ENCODE results near the gene JARID2.

JARID2 gene

DNA sequence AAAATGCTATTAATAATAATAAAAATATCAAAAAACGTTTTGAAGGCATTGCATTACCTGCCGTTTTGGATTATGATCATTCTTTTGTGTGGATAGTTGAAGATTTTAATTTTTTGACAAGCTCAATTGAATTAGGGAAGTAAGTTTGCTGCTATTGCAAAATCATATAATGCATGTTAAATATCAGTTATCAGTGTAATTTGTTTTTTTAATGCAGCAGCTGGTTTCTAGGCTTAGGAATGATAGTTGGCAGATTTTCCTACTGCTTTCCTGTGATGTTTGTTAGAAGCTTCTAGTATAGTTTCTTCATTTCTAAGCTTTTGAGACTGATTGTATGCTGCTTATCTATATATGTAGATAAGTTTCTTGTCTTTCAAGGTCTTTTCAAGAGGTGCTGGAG is 99.0 kb downstream of the JARID2 start:
- TF ChIP-seq, protein P1, sequence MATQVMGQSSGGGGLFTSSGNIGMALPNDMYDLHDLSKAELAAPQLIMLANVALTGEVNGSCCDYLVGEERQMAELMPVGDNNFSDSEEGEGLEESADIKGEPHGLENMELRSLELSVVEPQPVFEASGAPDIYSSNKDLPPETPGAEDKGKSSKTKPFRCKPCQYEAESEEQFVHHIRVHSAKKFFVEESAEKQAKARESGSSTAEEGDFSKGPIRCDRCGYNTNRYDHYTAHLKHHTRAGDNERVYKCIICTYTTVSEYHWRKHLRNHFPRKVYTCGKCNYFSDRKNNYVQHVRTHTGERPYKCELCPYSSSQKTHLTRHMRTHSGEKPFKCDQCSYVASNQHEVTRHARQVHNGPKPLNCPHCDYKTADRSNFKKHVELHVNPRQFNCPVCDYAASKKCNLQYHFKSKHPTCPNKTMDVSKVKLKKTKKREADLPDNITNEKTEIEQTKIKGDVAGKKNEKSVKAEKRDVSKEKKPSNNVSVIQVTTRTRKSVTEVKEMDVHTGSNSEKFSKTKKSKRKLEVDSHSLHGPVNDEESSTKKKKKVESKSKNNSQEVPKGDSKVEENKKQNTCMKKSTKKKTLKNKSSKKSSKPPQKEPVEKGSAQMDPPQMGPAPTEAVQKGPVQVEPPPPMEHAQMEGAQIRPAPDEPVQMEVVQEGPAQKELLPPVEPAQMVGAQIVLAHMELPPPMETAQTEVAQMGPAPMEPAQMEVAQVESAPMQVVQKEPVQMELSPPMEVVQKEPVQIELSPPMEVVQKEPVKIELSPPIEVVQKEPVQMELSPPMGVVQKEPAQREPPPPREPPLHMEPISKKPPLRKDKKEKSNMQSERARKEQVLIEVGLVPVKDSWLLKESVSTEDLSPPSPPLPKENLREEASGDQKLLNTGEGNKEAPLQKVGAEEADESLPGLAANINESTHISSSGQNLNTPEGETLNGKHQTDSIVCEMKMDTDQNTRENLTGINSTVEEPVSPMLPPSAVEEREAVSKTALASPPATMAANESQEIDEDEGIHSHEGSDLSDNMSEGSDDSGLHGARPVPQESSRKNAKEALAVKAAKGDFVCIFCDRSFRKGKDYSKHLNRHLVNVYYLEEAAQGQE (IDR thresholded peaks at IDR 0.05; ENCODE audit: insufficient read depth in 1 of 2, low read depth in 2 of 2, low read length in 2 of 2), result no peak
- TF ChIP-seq TAF1 (IDR thresholded peaks at IDR 0.05; ENCODE audit: borderline replicate concordance, insufficient read depth, low read length), result no peak
- TF ChIP-seq SIN3A (IDR thresholded peaks at IDR 0.05; ENCODE audit: borderline replicate concordance, insufficient read depth, low read length), result no peak
- no peak for TF ChIP-seq POLR2AphosphoS5 (IDR thresholded peaks at IDR 0.05; ENCODE audit: low read depth, low read length)
- no peak for TF ChIP-seq FOXP2 (optimal IDR thresholded peaks at IDR 0.05; ENCODE audit: borderline replicate concordance, extremely low read depth, extremely low read length, insufficient read depth)

DNA sequence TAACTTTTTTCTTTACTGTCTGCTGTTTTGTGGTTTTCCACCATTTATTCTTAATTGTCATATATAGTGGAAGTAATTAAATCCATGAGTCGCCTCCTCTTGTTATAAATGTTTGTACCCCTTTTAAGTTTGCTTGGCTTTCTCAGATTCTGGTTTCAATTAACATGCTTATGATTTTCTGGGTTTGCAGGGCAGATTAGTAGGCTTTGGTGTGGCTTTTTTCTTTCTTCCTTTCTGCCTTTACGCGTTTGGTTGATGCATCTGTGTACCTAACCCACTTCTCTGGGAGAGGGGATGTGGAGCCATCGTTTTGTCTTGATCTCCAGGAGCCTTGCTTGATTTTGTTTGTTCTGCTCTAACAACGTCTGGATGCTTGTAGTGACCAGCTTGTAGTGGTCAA is 100.4 kb downstream of the JARID2 start:
- TF ChIP-seq, protein P1 (IDR thresholded peaks at IDR 0.05; ENCODE audit: insufficient read depth in 1 of 2, low read depth in 2 of 2, low read length in 2 of 2), result no peak

DNA sequence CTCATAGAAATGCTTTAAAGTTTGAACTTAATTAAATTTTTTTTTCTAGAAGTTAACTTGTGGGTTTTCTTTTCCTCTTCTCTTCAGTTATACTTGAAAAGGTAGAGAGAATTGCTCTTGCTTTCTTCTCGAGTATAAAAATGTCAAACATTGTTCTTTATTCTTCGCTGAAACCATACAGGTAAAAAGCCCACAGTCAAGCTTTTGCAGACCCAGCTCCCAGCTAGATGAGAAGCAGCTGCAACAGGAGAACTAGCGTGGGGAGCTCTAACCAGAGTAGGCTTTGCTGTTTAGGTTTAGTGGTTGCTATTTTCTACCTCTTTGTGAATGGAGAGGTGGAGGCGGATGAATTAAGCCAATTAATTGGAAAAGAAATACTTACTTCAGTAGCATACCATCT is 102.7 kb downstream of the JARID2 start:
- TF ChIP-seq FOXP2 (optimal IDR thresholded peaks at IDR 0.05; ENCODE audit: borderline replicate concordance, extremely low read depth, extremely low read length, insufficient read depth) (no peak), SIN3A (IDR thresholded peaks at IDR 0.05; ENCODE audit: borderline replicate concordance, insufficient read depth, low read length) (no peak), POLR2AphosphoS5 (IDR thresholded peaks at IDR 0.05; ENCODE audit: low read depth, low read length) (no peak), TAF1 (IDR thresholded peaks at IDR 0.05; ENCODE audit: borderline replicate concordance, insufficient read depth, low read length) (no peak)
- TF ChIP-seq, protein P1 (IDR thresholded peaks at IDR 0.05; ENCODE audit: insufficient read depth in 1 of 2, low read depth in 2 of 2, low read length in 2 of 2), result no peak

DNA sequence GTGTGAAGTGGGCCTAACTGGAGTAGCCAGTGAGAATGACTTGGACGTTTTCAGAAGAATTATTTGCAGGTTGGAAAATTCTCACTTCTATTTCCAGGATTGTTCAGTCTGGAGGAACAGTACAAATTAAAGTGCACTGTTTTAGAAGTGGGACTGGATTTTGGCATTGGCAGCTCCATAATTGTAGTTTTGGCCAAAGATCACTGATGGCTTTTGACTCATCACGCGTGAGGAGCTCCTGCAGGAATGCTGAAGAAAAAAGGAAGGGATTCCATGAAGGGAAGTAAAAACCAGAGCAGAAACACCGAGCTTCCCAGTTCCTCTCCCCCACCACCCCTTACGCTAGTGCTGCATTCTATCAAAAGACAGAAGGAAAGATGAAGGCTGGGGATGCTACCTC is 103.5 kb downstream of the JARID2 start:
- no peak for TF ChIP-seq TAF1 (IDR thresholded peaks at IDR 0.05; ENCODE audit: borderline replicate concordance, insufficient read depth, low read length)
- TF ChIP-seq, protein P1 (IDR thresholded peaks at IDR 0.05; ENCODE audit: insufficient read depth in 1 of 2, low read depth in 2 of 2, low read length in 2 of 2), result no peak
- TF ChIP-seq POLR2AphosphoS5 (IDR thresholded peaks at IDR 0.05; ENCODE audit: low read depth, low read length), result no peak
- TF ChIP-seq FOXP2 (optimal IDR thresholded peaks at IDR 0.05; ENCODE audit: borderline replicate concordance, extremely low read depth, extremely low read length, insufficient read depth), result no peak
- TF ChIP-seq SIN3A (IDR thresholded peaks at IDR 0.05; ENCODE audit: borderline replicate concordance, insufficient read depth, low read length), result no peak

DNA sequence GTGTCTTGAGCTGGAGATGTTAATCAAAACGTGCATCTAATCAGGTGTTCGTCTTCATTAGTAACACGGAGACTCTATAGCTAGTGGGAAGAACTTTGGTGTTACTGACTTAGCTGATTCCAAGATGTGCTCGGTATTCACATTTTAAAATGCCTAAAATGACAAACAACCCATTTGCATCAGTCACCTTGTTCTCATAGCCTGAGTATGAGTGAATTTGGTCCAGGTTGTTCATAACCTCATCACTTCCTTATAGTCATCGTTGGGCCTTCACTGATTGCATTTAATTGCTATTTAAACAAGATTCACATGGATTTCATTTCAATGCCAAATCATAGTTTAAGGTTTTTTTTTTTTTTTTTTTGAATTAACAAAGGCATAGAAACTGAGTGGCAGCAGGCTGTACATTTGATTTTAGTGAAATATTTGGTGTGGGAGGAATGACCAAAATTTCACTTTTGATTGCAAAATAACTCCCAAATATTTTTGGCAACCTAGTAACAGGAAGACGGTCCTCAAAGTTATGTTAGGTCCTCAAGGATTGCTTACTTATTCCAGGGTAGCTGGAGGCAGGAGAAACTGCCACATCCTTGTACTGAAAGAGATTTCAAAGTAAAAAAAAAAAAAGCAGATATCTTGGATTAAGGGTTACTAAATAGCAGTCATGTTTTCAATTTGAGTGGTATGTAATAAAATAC is 104.7 kb downstream of the JARID2 start:
- TF ChIP-seq SIN3A (IDR thresholded peaks at IDR 0.05; ENCODE audit: borderline replicate concordance, insufficient read depth, low read length) (no peak), TAF1 (IDR thresholded peaks at IDR 0.05; ENCODE audit: borderline replicate concordance, insufficient read depth, low read length) (no peak), FOXP2 (optimal IDR thresholded peaks at IDR 0.05; ENCODE audit: borderline replicate concordance, extremely low read depth, extremely low read length, insufficient read depth) (no peak), POLR2AphosphoS5 (IDR thresholded peaks at IDR 0.05; ENCODE audit: low read depth, low read length) (no peak)
- TF ChIP-seq, protein P1 (IDR thresholded peaks at IDR 0.05; ENCODE audit: insufficient read depth in 1 of 2, low read depth in 2 of 2, low read length in 2 of 2), result no peak
